Measurements from ENCODE around the gene BPIFB1.

GRCh38 chr20:33322456-33322855 lies 39.4 kb downstream of the BPIFB1 start:
- TF ChIP-seq, protein P1, sequence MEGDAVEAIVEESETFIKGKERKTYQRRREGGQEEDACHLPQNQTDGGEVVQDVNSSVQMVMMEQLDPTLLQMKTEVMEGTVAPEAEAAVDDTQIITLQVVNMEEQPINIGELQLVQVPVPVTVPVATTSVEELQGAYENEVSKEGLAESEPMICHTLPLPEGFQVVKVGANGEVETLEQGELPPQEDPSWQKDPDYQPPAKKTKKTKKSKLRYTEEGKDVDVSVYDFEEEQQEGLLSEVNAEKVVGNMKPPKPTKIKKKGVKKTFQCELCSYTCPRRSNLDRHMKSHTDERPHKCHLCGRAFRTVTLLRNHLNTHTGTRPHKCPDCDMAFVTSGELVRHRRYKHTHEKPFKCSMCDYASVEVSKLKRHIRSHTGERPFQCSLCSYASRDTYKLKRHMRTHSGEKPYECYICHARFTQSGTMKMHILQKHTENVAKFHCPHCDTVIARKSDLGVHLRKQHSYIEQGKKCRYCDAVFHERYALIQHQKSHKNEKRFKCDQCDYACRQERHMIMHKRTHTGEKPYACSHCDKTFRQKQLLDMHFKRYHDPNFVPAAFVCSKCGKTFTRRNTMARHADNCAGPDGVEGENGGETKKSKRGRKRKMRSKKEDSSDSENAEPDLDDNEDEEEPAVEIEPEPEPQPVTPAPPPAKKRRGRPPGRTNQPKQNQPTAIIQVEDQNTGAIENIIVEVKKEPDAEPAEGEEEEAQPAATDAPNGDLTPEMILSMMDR (IDR thresholded peaks at IDR 0.05; ENCODE audit: poor library complexity), result no peak
- no peak for TF ChIP-seq EZH2 (IDR thresholded peaks at IDR 0.05; ENCODE audit: borderline replicate concordance)
- TF ChIP-seq EZH2phosphoT487 (IDR thresholded peaks at IDR 0.05; ENCODE audit: low read depth, severe bottlenecking, unreplicated experiment), result no peak
